ENCODE data around the gene PIN4.

The PIN4 gene

DNA sequence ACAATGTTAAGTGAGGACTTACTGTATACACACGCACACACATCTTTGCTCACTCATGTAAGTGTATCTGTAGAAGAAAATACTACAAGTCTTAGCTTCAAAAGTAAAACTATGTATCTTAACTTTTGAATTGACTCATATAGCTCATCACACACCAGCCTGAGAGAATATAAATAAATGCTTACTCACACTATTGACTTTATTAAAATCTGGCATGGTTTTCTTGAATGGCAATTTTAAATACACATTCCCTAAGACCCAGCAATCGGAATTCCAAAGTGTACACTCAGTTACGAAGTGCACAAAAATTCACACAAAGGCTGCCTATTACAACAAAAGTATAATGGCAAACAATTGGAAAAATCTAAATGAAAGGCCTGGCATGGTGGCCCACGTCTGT, 55.3 kb downstream of the PIN4 start:
- no peaks in the 10 kb centered on the region for H3K9me3 Mint-ChIP-seq
- no peak overlapping the region for H3K27ac Mint-ChIP-seq
- peaks cover 3% of the 10 kb centered on the region for H3K36me3 Mint-ChIP-seq (ENCODE audit: low read depth)
- no peak for ATAC-seq
- no peak overlapping the region for H3K4me3 Mint-ChIP-seq
- no peaks in the 10 kb centered on the region for H3K27me3 Mint-ChIP-seq
- H3K4me1 Mint-ChIP-seq, result peaks cover 8% of the 10 kb centered on the region
- no peak for DNase-seq

DNA sequence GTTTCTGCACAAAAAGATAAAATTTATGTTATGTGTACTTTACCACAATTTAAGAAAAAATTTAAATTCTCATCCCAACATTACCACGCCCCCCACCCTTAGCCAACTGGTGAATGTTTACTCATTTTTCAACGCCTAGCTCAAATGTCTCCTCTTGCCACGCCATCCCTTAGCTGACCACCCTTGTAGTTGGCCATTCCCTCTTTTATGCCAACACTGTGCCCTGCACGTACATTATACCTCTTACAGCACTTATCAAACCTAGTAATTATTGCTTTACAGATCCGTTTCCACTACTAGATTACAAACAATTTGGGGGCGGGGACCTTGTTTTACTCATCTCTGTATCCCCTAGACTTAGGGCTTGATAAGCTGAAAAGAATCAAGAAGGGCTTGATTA, 56.6 kb downstream of the PIN4 start:
- Mint-ChIP-seq H3K9me3 (no peaks in the 10 kb centered on the region), H3K4me3 (peak overlapping the region; percentile 83)

GRCh38 chrX:72238721-72239475, 57.3 kb downstream of the PIN4 start, which contains the start of gene ERCC6L:
Gene ERCC6L, minus strand, starts transcription at chrX:72239027. Its CDS starts 116 bp downstream, at chrX:72238911.
- Mint-ChIP-seq H3K27ac (no peak within 1 kb of the TSS), H3K4me1 (peaks cover 13% of the 10 kb centered on the region), H3K36me3 (ENCODE audit: low read depth) (peaks cover 3% of the 10 kb centered on the region), H3K9me3 (no peaks in the 10 kb centered on the region), H3K27me3 (no peaks in the 10 kb centered on the region), H3K4me3 (peak within 1 kb of the TSS; percentile 83)
- ATAC-seq, result peak; percentile 95
- peak; percentile 85 for DNase-seq

More for the DNA sequence above, 56.6 kb downstream of the PIN4 start:
- no peak for ATAC-seq
- Mint-ChIP-seq H3K27me3 (no peaks in the 10 kb centered on the region), H3K27ac (no peak overlapping the region), H3K4me1 (peaks cover 8% of the 10 kb centered on the region), H3K36me3 (ENCODE audit: low read depth) (peaks cover 3% of the 10 kb centered on the region)
- no peak for DNase-seq

GRCh38 chrX:72240976-72241375, 59.4 kb downstream of the PIN4 start:
- H3K4me1 Mint-ChIP-seq, result peaks cover 13% of the 10 kb centered on the region
- no peak for ATAC-seq
- H3K27ac Mint-ChIP-seq, result no peak overlapping the region
- peaks cover under 1% of the 10 kb centered on the region for H3K36me3 Mint-ChIP-seq (ENCODE audit: low read depth)
- H3K4me3 Mint-ChIP-seq, result no peak overlapping the region
- no peak for DNase-seq
- no peaks in the 10 kb centered on the region for H3K27me3 Mint-ChIP-seq
- H3K9me3 Mint-ChIP-seq, result no peaks in the 10 kb centered on the region

DNA sequence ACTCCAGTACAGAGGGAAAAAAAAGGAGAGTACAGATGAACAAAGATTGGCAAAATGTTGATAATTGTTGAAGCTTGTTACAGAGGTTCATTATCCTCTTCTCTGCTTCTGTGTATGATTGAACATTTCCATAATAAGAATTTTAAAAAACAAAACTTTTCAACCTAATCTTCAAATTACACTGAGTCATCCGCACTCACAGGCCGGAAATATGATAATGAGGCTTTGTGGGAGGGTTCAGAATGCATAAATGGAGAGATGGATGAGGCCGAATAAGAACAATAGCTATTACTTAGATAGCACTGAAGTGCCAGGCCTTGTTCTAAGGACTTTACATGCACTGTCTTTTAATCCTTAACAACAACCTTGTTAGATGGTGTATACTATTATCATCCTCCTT, 61.9 kb downstream of the PIN4 start:
- no peak overlapping the region for H3K27ac Mint-ChIP-seq
- no peak overlapping the region for H3K4me3 Mint-ChIP-seq
- DNase-seq (no peak), ATAC-seq (no peak)
- no peaks in the 10 kb centered on the region for H3K27me3 Mint-ChIP-seq
- H3K36me3 Mint-ChIP-seq (ENCODE audit: low read depth), result no peaks in the 10 kb centered on the region
- peaks cover 8% of the 10 kb centered on the region for H3K4me1 Mint-ChIP-seq
- no peaks in the 10 kb centered on the region for H3K9me3 Mint-ChIP-seq

DNA sequence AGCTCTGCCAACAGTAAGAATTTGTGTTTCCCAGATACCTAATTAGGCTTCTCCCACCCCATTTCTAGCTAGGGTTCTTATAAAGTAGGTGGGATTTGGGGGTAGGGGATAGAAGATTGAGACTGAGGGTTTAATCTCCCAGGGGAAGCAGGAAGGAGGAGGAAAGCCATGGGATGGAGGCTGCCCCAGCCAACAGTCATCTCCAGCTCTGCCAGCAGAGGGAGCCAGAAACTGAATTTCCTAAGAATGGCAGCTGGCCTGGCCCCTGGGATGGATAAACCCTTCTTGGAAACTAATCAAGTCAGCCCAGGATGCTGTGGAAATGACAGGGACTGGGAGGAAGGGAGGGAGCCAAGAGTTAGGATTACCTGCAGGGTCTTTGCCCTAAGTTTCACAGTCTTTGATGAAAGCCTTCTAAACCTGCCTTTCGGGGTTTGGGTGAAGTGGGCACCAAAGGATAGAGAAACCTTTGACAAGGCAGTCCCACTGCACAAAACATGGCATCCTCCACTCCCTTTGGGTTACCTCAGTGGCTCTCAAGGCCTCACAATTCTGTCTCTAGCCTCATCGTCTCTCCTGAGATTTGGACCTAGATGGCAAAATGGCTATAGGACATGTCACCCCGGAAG, 64.0 kb downstream of the PIN4 start:
- Mint-ChIP-seq H3K27me3 (no peaks in the 10 kb centered on the region), H3K4me3 (no peak overlapping the region), H3K9me3 (no peaks in the 10 kb centered on the region), H3K36me3 (ENCODE audit: low read depth) (no peaks in the 10 kb centered on the region), H3K27ac (no peak overlapping the region), H3K4me1 (peaks cover 5% of the 10 kb centered on the region)
- peak; percentile 45 for DNase-seq
- peak; percentile 43 for ATAC-seq

DNA sequence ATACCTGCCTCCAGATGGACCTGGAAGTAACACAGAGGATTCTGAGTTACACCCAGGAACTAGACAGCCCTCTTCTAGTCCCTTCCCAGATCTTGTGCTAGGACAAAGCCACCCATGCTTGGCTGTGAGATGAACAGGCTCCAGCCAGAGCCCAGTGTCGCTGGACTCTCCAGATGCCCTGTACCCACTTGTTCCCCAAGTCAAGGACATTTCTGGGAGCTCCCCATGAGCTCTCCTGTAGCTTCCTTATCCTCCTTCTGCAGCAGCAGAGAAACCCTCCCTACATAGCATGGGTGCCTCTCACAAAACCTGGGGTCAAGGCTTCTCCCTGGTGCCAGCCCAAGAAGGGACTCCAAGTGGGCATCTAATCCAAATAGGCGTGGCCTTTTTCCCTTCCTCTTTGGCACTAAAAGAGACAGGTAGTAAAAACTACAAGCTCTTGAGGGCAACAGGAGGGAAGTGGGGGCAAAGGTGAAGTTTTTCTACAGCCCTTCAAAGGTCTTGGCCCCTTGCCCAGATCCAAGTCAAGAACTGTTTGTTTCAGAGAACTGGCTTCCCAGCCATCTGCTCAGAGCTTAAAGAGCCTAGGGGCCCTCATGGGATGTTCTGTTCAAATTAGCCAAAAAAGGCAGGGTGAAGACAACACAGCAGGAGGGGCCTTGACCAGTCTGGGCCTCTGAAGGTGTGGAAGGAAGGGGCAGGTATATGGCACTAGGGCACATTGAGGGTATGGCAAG, 65.8 kb downstream of the PIN4 start:
- no peak for DNase-seq
- no peaks in the 10 kb centered on the region for H3K9me3 Mint-ChIP-seq
- peaks cover 3% of the 10 kb centered on the region for H3K27me3 Mint-ChIP-seq
- ATAC-seq, result no peak
- no peak overlapping the region for H3K4me3 Mint-ChIP-seq
- peaks cover 5% of the 10 kb centered on the region for H3K4me1 Mint-ChIP-seq
- H3K27ac Mint-ChIP-seq, result no peak overlapping the region
- H3K36me3 Mint-ChIP-seq (ENCODE audit: low read depth), result no peaks in the 10 kb centered on the region
